K562 (cell line): ENCODE data around the gene GATA6. TPM values are rescaled to one million over a fixed set of nuclear protein-coding genes. Genes with fewer than 3 reads are reported as not detected.

Experiments
- ATAC-seq: fragments of 200-7000 bp; cut with Tn5 transposase; 3 replicates; pipeline ENCODE4 v1.9.1; 2020; ENCODE audit warnings: moderate library complexity
- BruUV-seq: library from RNA; stranded (reverse); fragments of 400-500 nt; replicated peaks from 2 replicates; lab custom pipeline; 2021; lab: Mats Ljungman, UMichigan
- CTCF ChIA-PET: fragments of 300-600 bp; formaldehyde crosslinking; extraction: SDS; loops from one replicate; lab custom pipeline; 2021; ENCODE audit warnings: low intra/inter-chr PET ratio; lab: Yijun Ruan, JAX
- POLR2A ChIA-PET: fragments of 300-600, 350-650 bp; sonication (Branson Sonifier 250); formaldehyde crosslinking; extraction: SDS; loops from one replicate; lab custom pipeline; 2021; ENCODE audit warnings: antibody characterized with exemption, inconsistent platforms; lab: Yijun Ruan, JAX
- DNase-seq, 4 experiments: peaks; one replicate each; pipeline versions ENCODE4 v3.0.0 to v3.0.0-alpha.2; 2011 to 2018; ENCODE audit warnings: low spot score in 3 of 4, mixed read lengths in 3 of 4; ENCODE audit errors: extremely low read depth in 1 of 4
- FAIRE-seq: peaks from 2 replicates; lab custom pipeline; 2011; peaks lifted over from hg19 to GRCh38; lab: Jason Lieb, UNC
- H2AFZ ChIP-seq: 2 replicates; pipeline ENCODE4 v1.6.0; 2011; ENCODE audit warnings: low read depth, low read length, control low read depth, inconsistent platforms
- H3K27ac ChIP-seq: fragments of 200-600 bp; 3 replicates; pipeline ENCODE4 v1.8.0; 2011; ENCODE audit warnings: low read depth, mild to moderate bottlenecking, control low read depth, inconsistent platforms, low read length, moderate library complexity, mixed read lengths; ENCODE audit errors: extremely low read depth
- H3K27me3 ChIP-seq, 2 experiments: fragments of 300-600 bp in 1 of 2; 2 replicates in 1 of 2; 3 replicates in 1 of 2; pipeline versions ENCODE4 v1.6.0 to v1.8.0; 2011; ENCODE audit warnings: inconsistent platforms in 2 of 2, low read length in 2 of 2, mild to moderate bottlenecking in 1 of 2, mixed read lengths in 1 of 2, moderate library complexity in 1 of 2; ENCODE audit not compliant: control insufficient read depth in 2 of 2, insufficient read depth in 2 of 2
- H3K36me3 ChIP-seq: fragments of 300-600 bp; 3 replicates; pipeline ENCODE4 v1.8.0; 2011; ENCODE audit warnings: mild to moderate bottlenecking, low read length, inconsistent platforms; ENCODE audit not compliant: control insufficient read depth, insufficient read depth
- H3K4me1 ChIP-seq, 2 experiments: fragments of 200-600 bp in 1 of 2; replicated peaks in 1 of 2; 2 replicates in 1 of 2; 3 replicates in 1 of 2; pipeline versions ENCODE4 v1.5.1 to v1.8.0; 2011; ENCODE audit warnings: inconsistent platforms in 2 of 2, low read length in 2 of 2, mild to moderate bottlenecking in 1 of 2, mixed read lengths in 1 of 2, moderate library complexity in 1 of 2; ENCODE audit not compliant: control insufficient read depth in 2 of 2, insufficient read depth in 2 of 2
- H3K4me2 ChIP-seq: 2 replicates; pipeline ENCODE4 v1.6.1; 2011; ENCODE audit warnings: low read length, control low read depth, inconsistent platforms, mixed read lengths; ENCODE audit not compliant: insufficient read depth
- H3K4me3 ChIP-seq: fragments of 200-600 bp; sonication (generic), shearing (Covaris generic); 2 replicates; pipeline ENCODE4 v1.5.1; 2016; ENCODE audit warnings: control low read depth, inconsistent platforms
- H3K79me2 ChIP-seq: fragments of 200-600 bp; 3 replicates; pipeline ENCODE4 v1.8.0; 2011; ENCODE audit warnings: low read length, inconsistent platforms; ENCODE audit not compliant: control insufficient read depth, insufficient read depth
- H3K9ac ChIP-seq, 2 experiments: 2 replicates each; pipeline versions ENCODE4 v1.6.0 to v1.6.1; 2011; ENCODE audit warnings: low read depth in 2 of 2, low read length in 2 of 2, control low read depth in 1 of 2, inconsistent platforms in 1 of 2, mild to moderate bottlenecking in 1 of 2, mixed read lengths in 1 of 2; ENCODE audit not compliant: insufficient read depth in 1 of 2
- H3K9me1 ChIP-seq: one replicate; pipeline ENCODE4 v1.6.0; 2011; ENCODE audit warnings: inconsistent platforms, mild to moderate bottlenecking, low read length, moderate library complexity; ENCODE audit not compliant: control insufficient read depth, insufficient read depth
- H3K9me3 ChIP-seq: replicated peaks from 2 replicates; pipeline ENCODE4 v1.5.1; 2011; ENCODE audit warnings: low read depth, low read length, inconsistent platforms; ENCODE audit not compliant: control insufficient read depth, insufficient read depth
- H4K20me1 ChIP-seq: replicated peaks from 2 replicates; pipeline ENCODE4 v1.6.1; 2011; ENCODE audit warnings: low read length, inconsistent platforms, mixed read lengths; ENCODE audit not compliant: control insufficient read depth, insufficient read depth
- HMG20A ChIP-seq: fragments of 450-650 bp; formaldehyde crosslinking; conservative IDR thresholded peaks from 2 replicates; pipeline ENCODE4 v1.4.0; 2020; ENCODE audit warnings: mild to moderate bottlenecking, mixed read lengths
- MAFK ChIP-seq: IDR thresholded peaks from 2 replicates; pipeline ENCODE4 v1.6.1; 2011; ENCODE audit warnings: low read length, improper control_type of control experiment
- SAFB2 ChIP-seq: fragments of 200-400 bp; formaldehyde crosslinking; IDR thresholded peaks from 2 replicates; pipeline ENCODE4 v1.6.1; 2018; ENCODE audit warnings: borderline replicate concordance, low read length, low read depth, moderate library complexity; ENCODE audit not compliant: severe bottlenecking
- SNAPC5 ChIP-seq: fragments of 250-450 bp; sonication (Bioruptor Pico); IDR thresholded peaks from 2 replicates; pipeline ENCODE4 v1.8.0; 2021; ENCODE audit warnings: moderate library complexity, mild to moderate bottlenecking, inconsistent platforms
- USF2 ChIP-seq: sonication (generic); formaldehyde crosslinking; IDR thresholded peaks from 2 replicates; pipeline ENCODE4 v1.5.0; 2020; ENCODE audit warnings: missing genetic modification reagents
- ZNF655 ChIP-seq: fragments of 250-450 bp; sonication (Bioruptor Pico); IDR thresholded peaks from 2 replicates; pipeline ENCODE4 v1.5.0; 2021
- WGBS: fragments of 100-300 bp; shearing (Covaris generic); methylation state at CpG from one replicate; pipeline ENCODE4 v1.1.6; 2016; ENCODE audit warnings: low coverage, mixed read lengths; ENCODE audit not compliant: insufficient coverage; ENCODE audit errors: missing lambda C conversion rate; 5-methylcytosine and 5-hydroxymethylcytosine counted together
- in situ Hi-C: fragments of 300-500 bp; cut with MboI; formaldehyde crosslinking; loops from 4 replicates; pipeline ENCODE4 v1.15.0; 2018; ENCODE audit warnings: inconsistent platforms, mixed read lengths
- intact Hi-C: fragments of 100-400 bp; cut with micrococcal nuclease; formaldehyde crosslinking; loops from 2 replicates; pipeline ENCODE4 v1.14.2; 2022
- polyA plus RNA-seq, 8 experiments: library from polyadenylated mRNA; depleted of rRNA in 4 of 8; stranded (reverse) in 5 of 8; unstranded in 3 of 8; fragments of >200 nt; fragmentation: Nextera tagmentation in 2 of 8; fragmentation: Illumina TruSeq in 1 of 8; extraction: Ambion mirVana in 2 of 8; extraction: Trizol in 1 of 8; gene quantifications; 2 replicates each; pipeline versions ENCODE4 v1.2.1 to v1.2.3, GENCODE V29; 2011 to 2014; ENCODE audit warnings: inconsistent platforms in 1 of 8, missing spikeins in 1 of 8
- total RNA-seq, 7 experiments: library from RNA; depleted of rRNA in 6 of 7; stranded (reverse); fragments of >200 nt in 6 of 7; fragmentation: Illumina TruSeq in 2 of 7; extraction: Trizol in 2 of 7; gene quantifications; 2 replicates each; pipeline versions ENCODE4 v1.2.1 to v1.2.3, GENCODE V29; 2011 to 2021; ENCODE audit warnings: low replicate concordance in 1 of 7

GATA6 gene
- total and polyA plus RNA-seq, 9 of the 15 experiments (the other 6 are each of a cell fraction or from before 2014, with no cell fraction given): 0.01 to 0.24 (median 0.16) TPM; not detected in 5

GRCh38 chr18:22132258-22132657 lies 37.1 kb upstream of the GATA6 start (continued):
- no peak for TF ChIP-seq MAFK
- no peak for TF ChIP-seq USF2 (CRISPR knock-in tag)
- no peak for TF ChIP-seq HMG20A (CRISPR knock-in tag)
- TF ChIP-seq SAFB2: no peak
- TF ChIP-seq SNAPC5 (CRISPR knock-in tag): no peak

GRCh38 chr18:22132763-22133162 lies 36.6 kb upstream of the GATA6 start:
- WGBS: 0% methylated on average over 2 of the region's 2 CpGs
- H3K4me2 ChIP-seq: no peak overlapping the region
- in situ Hi-C loops (no loop called here), intact Hi-C loops (no loop called here)
- POLR2A ChIA-PET: no interaction called here
- no TSS peak for BruUV-seq
- peaks cover 3 to 7% of the 10 kb centered on the region in 2 experiments; a peak in 3 of 5 replicates for H3K27me3 ChIP-seq
- H3K9ac ChIP-seq: no peak overlapping the region
- no peaks in the 10 kb centered on the region for H3K4me1 ChIP-seq
- ATAC-seq: no peak
- H3K27ac ChIP-seq: no peak overlapping the region
- H4K20me1 ChIP-seq: no peaks in the 10 kb centered on the region
- no peak overlapping the region for H3K4me3 ChIP-seq
- CTCF ChIA-PET: no interaction called here
- DNase-seq: no peak
- H3K9me1 ChIP-seq: no peaks in the 10 kb centered on the region
- H3K36me3 ChIP-seq: no peaks in the 10 kb centered on the region
- TF ChIP-seq ZNF655 (CRISPR knock-in tag): no peak
- TF ChIP-seq, all 486 proteins: peak for 0
- Histone ChIP-seq H3K9me3 (0 out of 2 replicates have a peak, but pooled peaks cover 1% of the 10 kb centered on the region), H3K79me2 (no peaks in the 10 kb centered on the region), H2AFZ (no peak overlapping the region)
- FAIRE-seq: no peak
